ENCODE data around the gene EDDM13.

GRCh38 chr19:56306016-56306415 is 33.5 kb downstream of the EDDM13 start:
- TF ChIP-seq POLR2A (IDR thresholded peaks at IDR 0.05) (no peak), CTCF (IDR thresholded peaks at IDR 0.05 in 4 of 5, conservative IDR thresholded peaks at IDR 0.05 in 1 of 5) (no peak)
